Left hindlimb (tissue), 1 donor: ENCODE measurements around the gene ADGRL2.

Experiments used
- DNase-seq: peaks from one replicate; pipeline ENCODE4 v3.0.0-alpha.2; 2018

ADGRL2 gene

DNA sequence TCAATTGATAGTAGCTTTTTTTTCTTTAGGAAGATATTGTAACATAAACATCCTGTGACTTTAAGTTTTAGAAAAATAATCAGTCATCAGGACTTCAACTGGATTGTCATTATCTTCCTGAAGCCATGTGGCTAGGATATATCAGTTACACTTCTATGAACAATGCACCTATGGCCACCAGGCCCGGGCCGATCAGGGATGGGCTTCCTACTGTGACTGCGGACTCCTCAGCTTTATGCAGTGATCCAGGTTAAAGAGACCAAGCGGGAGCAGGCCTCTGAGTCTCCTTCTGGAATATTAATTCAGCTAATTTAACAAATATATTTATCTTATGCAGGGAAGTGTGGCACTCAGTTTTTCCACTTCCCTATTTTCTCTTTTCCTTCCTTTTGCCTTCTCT, 200.6 kb downstream of the ADGRL2 start:
- DNase-seq: no peak

- no peak for DNase-seq
Measured at GRCh38 chr1:82007804-82008203, 207.1 kb downstream of the ADGRL2 start.

DNA sequence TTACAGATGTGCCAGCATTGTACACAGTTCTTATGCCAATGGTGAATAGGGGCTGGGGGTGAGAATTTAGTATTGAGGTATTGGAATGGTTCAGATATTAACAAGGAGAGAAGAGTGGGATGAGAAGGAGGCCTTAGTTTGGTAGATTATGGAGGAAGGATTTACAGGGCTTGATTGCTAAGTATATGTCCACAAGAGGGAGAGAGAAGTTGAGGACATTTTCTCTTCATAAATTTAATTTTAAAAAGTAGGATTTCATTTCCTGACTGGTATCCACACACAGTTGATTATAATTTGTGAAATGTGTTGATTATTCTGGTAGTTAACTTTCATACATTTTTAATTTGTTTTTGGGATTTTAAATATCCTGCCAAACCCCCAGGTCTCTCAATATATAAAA, 213.0 kb downstream of the ADGRL2 start:
- DNase-seq: no peak

DNA sequence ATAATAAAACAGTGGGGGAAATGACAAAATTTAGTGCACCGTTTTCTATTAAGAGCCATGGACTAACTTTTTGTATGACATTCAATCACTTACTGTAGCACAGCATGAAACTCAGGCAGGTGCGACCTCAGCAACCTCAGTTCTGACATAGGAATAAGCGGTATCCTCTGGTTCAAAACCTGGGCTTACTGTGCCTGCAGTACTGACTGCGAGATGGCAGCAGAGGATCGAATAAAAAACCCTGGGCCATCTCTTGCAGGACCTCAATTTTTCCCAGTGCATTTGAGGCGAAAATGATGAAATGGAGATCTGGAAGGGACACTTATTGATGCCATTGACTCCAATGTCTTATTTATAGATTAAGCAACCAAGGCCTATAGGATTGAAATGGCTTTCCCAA, 214.7 kb downstream of the ADGRL2 start:
- no peak for DNase-seq

DNA sequence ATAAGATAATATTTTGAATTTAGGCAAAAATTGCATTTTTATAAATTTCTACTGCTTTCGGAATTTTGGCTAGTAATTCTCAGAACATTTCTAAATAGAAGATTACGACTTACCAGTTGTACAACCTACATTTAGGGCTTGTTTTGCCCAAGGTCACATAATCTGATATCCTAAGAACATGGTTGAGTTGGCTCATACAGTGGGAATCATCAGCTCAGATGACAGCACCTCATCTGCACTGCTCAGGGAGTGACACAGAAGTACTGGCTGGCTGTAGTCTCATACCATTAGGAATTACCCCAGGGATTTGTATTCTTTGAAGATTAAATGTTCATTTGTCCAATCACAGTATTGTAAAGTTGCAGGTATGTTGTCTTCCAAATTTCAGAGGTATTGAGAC, 217.6 kb downstream of the ADGRL2 start:
- no peak for DNase-seq

- DNase-seq: no peak
Measured at GRCh38 chr1:82019508-82019907, 218.8 kb downstream of the ADGRL2 start.

DNA sequence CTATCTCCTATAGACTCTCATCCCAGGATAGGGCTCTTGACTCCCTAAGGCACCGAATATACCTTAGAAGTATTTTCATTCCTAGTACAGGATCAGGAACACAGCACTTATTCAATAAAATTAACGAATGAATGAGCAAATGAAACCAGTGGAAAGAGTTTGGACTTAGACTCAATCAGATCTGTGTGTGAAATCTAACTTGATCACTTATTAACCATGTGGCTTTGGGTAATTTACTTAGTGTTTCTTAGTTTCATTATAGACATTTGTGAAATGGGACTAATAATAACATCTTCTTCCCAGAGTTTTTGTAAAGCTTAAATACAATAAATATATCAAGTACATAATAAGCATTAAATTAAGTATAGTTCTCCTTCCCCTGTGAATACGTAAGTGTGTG, 230.1 kb downstream of the ADGRL2 start:
- no peak for DNase-seq

DNA sequence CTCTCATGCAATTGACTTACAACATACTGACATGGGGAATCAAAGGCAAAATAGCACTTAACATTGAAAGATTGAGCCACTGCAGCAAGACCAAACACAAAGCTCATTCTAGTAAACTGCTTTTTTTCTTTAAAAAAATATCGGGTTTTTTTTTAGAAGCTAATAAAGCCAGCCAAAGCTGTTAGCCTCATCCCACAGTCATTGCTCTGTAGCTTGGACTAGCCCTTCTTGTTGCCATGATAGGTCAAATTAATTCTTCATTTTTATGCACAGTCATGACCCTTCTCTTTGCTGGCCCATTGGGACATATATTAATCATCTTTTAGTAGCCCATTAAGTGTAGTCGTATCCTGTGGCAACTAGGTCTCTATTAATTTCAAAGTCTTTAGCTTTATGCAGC, 231.3 kb downstream of the ADGRL2 start:
- no peak for DNase-seq

GRCh38 chr1:82034812-82035211, 234.1 kb downstream of the ADGRL2 start:
- no peak for DNase-seq
